Muscle of back (tissue), 11 donors: ENCODE results near the gene GNAT1. TPM values are rescaled to one million over a fixed set of nuclear protein-coding genes. Genes with fewer than 3 reads are reported as not detected.
A peak's percentile ranks its signal among the peaks of the same experiment; 100 is the strongest.
"Not testable (repeated sequence)": the region's sequence is repeated elsewhere in the genome, so short reads cannot be mapped to it uniquely, and the experiment has no call there.

Experiments
- DNase-seq, 3 donors: peaks; one replicate each; pipeline versions ENCODE4 v3.0.0 to v3.0.0-alpha.2; 2013
- polyA plus RNA-seq, 10 donors: library from polyadenylated mRNA; unstranded; fragments of 120-200 nt; gene quantifications; one replicate each; pipeline ENCODE4 v1.2.1, GENCODE V29; 2013; ENCODE audit not compliant: insufficient read length in 10 of 10

GNAT1 gene
- polyA plus RNA-seq, 10 donors, result 0.31 TPM; not detected in 9

GRCh38 chr3:50220109-50220508 is 28.7 kb downstream of the GNAT1 start:
- no peak for DNase-seq

GRCh38 chr3:50221051-50221410 is 29.6 kb downstream of the GNAT1 start:
- no peak for DNase-seq

GRCh38 chr3:50221411-50222168 is 30.2 kb downstream of the GNAT1 start:
- no peak for DNase-seq

- DNase-seq, result no peak
Observed at GRCh38 chr3:50222169-50222528, 30.7 kb downstream of the GNAT1 start.

- DNase-seq, result no peak
Observed at GRCh38 chr3:50224639-50225038, 33.2 kb downstream of the GNAT1 start.

- no peak for DNase-seq
Observed at GRCh38 chr3:50226888-50227389, 35.5 kb downstream of the GNAT1 start.

- DNase-seq, result peak; percentile 91 to 97 (median 94)
Observed at GRCh38 chr3:50227390-50228183, 36.2 kb downstream of the GNAT1 start.

- DNase-seq, result not testable (repeated sequence)
Observed at GRCh38 chr3:50228184-50228763, 36.9 kb downstream of the GNAT1 start.

GRCh38 chr3:50229490-50229889 is 38.1 kb downstream of the GNAT1 start:
- no peak for DNase-seq

GRCh38 chr3:50230104-50230793 is 38.8 kb downstream of the GNAT1 start:
- DNase-seq, result peak in 1 of 3 donors; percentile 43

- DNase-seq, result no peak
Observed at GRCh38 chr3:50230794-50231125, 39.4 kb downstream of the GNAT1 start.

- DNase-seq, result no peak
Observed at GRCh38 chr3:50231581-50231980, 40.2 kb downstream of the GNAT1 start.

- no peak for DNase-seq
Observed at GRCh38 chr3:50232303-50232702, 40.9 kb downstream of the GNAT1 start.

- DNase-seq, result no peak
Observed at GRCh38 chr3:50233176-50233575, 41.8 kb downstream of the GNAT1 start.

GRCh38 chr3:50235716-50236483 is 44.5 kb downstream of the GNAT1 start, which contains the start of gene GNAI2:
TSS of gene GNAI2 (plus strand) at chr3:50236204. CDS start at chr3:50236336, 132 bp downstream.
- peak; percentile 98 to 99 (median 99) for DNase-seq

GRCh38 chr3:50236484-50237132 is 45.2 kb downstream of the GNAT1 start:
- no peak for DNase-seq

- DNase-seq, result peak in 1 of 3 donors; percentile 73
Observed at GRCh38 chr3:50237133-50237651, 45.8 kb downstream of the GNAT1 start.

- peak; percentile 63 to 89 (median 79) for DNase-seq
Observed at GRCh38 chr3:50237754-50238548, 46.5 kb downstream of the GNAT1 start.

- peak in 1 of 3 donors; percentile 39 for DNase-seq
Observed at GRCh38 chr3:50238549-50239026, 47.2 kb downstream of the GNAT1 start.
